ENCODE results near the gene ZBTB20.

Gene ZBTB20

DNA sequence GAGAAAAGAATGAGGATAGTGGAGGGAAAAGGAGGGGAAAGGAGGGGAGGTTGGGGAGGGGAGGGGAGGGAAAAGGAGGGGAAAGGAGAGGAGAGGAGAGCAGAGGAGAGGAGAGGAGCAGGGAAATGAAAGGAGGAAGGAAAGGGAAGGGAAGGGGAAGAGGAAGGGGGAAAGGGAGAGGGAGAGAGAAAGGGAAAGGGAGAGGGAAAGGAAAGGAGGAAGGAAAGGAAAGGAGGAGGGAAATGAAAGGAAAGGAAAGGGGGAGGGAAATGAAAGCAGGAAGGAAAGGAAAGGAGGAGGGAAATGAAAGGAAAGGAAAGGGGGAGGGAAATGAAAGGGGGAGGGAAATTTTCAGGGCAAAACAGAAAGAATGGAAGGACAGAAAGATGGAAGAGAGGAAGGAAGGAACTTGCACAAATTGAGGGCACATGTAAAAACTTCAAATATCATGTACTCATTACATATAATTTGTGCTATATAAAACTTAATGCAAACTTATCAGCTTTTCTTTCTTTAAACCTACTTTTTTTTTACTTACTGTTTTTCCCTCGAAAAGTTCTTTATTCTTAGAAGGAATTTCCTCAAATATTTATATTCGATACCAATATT is 148.0 kb downstream of the ZBTB20 start:
- Histone ChIP-seq H3K4me2 (ENCODE audit: low read length) (no peak overlapping the region), H2AFZ (ENCODE audit: low read depth, low read length) (no peak overlapping the region)
- no peak for TF ChIP-seq EZH2phosphoT487 (IDR thresholded peaks at IDR 0.05; ENCODE audit: low read depth)
- TF ChIP-seq, protein P1, sequence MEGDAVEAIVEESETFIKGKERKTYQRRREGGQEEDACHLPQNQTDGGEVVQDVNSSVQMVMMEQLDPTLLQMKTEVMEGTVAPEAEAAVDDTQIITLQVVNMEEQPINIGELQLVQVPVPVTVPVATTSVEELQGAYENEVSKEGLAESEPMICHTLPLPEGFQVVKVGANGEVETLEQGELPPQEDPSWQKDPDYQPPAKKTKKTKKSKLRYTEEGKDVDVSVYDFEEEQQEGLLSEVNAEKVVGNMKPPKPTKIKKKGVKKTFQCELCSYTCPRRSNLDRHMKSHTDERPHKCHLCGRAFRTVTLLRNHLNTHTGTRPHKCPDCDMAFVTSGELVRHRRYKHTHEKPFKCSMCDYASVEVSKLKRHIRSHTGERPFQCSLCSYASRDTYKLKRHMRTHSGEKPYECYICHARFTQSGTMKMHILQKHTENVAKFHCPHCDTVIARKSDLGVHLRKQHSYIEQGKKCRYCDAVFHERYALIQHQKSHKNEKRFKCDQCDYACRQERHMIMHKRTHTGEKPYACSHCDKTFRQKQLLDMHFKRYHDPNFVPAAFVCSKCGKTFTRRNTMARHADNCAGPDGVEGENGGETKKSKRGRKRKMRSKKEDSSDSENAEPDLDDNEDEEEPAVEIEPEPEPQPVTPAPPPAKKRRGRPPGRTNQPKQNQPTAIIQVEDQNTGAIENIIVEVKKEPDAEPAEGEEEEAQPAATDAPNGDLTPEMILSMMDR (IDR thresholded peaks at IDR 0.05; ENCODE audit: low read depth, low read length), result no peak

DNA sequence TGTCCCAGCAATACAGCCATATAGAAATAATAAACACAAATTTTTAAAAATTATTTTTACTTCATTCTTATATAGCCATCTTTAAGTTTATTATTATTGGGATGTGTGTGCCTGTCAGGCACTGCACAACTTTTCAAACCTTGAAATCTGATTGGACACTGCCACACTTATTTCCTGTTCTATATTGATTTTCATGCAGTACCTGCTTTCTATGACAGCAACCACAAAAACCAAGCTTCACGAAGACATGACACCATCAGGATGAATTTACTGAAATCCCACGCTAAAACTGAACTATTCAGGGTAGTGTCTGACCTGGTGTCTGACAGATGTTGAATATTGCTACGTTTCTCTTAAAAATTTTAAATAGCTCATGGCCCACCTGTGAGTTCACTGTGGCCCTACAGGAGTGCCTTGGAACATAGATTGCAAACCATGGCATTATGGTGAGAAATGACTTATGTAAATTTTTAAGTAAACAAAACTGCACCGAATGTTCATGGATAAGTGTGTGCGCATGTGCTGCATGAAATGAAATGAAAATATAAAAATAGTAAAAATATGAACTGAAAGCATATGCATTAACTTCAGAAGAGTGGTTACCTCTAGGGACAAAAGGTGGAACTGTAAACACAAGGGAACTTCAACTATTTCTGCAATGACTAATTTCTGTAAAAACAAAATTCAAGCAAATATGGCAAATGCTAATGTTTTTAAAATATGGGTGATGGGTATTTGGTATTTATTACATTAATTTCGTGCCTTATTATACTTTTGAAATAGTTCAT is 152.3 kb downstream of the ZBTB20 start:
- H3K4me3 ChIP-seq (ENCODE audit: low read length), result peak overlapping the region; percentile 47
- H3K27me3 ChIP-seq (ENCODE audit: low read depth, low read length), result no peaks in the 10 kb centered on the region
- H3K79me2 ChIP-seq (ENCODE audit: low read length), result no peaks in the 10 kb centered on the region
- no peaks in the 10 kb centered on the region for H4K20me1 ChIP-seq (ENCODE audit: insufficient read depth, low read length)
- no peak overlapping the region for H3K9ac ChIP-seq (ENCODE audit: low read length)
- peak overlapping the region; percentile 12; the same call in 1 of the 2 replicates for H3K27ac ChIP-seq (ENCODE audit: low read length)
- TF ChIP-seq, protein P1 (IDR thresholded peaks at IDR 0.05; ENCODE audit: low read depth, low read length), result no peak
- no peak for TF ChIP-seq EZH2phosphoT487 (IDR thresholded peaks at IDR 0.05; ENCODE audit: low read depth)
- no peak overlapping the region for H2AFZ ChIP-seq (ENCODE audit: low read depth, low read length)
- peak overlapping the region; percentile 67 for H3K4me2 ChIP-seq (ENCODE audit: low read length)
- H3K9me3 ChIP-seq (ENCODE audit: insufficient read depth, low read length), result no peaks in the 10 kb centered on the region
- no peaks in the 10 kb centered on the region for H3K36me3 ChIP-seq (replicated peaks; ENCODE audit: low read depth, low read length)
- peaks cover 11% of the 10 kb centered on the region for H3K4me1 ChIP-seq (ENCODE audit: low read length)

More for the DNA sequence above, 148.0 kb downstream of the ZBTB20 start:
- H3K27me3 ChIP-seq (ENCODE audit: low read depth, low read length), result no peaks in the 10 kb centered on the region
- no peaks in the 10 kb centered on the region for H3K36me3 ChIP-seq (replicated peaks; ENCODE audit: low read depth, low read length)
- H3K9me3 ChIP-seq (ENCODE audit: insufficient read depth, low read length), result no peaks in the 10 kb centered on the region
- H4K20me1 ChIP-seq (ENCODE audit: insufficient read depth, low read length), result no peaks in the 10 kb centered on the region
- H3K27ac ChIP-seq (ENCODE audit: low read length), result no peak overlapping the region
- peaks cover 11% of the 10 kb centered on the region for H3K4me1 ChIP-seq (ENCODE audit: low read length)
- H3K4me3 ChIP-seq (ENCODE audit: low read length), result no peak overlapping the region
- no peak overlapping the region for H3K9ac ChIP-seq (ENCODE audit: low read length)
- H3K79me2 ChIP-seq (ENCODE audit: low read length), result no peaks in the 10 kb centered on the region

DNA sequence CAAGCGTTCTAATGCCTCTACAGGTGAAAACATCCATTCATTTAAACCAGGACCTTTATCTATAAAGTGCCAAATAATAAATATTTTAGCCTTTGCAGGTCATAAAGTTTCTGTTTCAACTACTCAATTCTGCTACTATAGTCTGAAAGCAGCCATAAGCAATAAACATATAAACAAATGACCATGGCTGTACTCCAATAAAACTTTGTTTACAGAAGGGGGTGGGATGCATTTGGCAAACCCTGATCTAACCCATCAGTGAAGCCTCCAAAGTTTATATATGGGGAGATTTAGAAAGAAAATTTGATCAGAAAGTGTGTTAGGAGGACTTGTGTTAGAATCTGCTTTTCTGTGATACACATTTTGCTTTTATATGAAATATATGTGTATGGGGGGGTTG is 161.3 kb downstream of the ZBTB20 start:
- no peak overlapping the region for H2AFZ ChIP-seq (ENCODE audit: low read depth, low read length)
- H3K27ac ChIP-seq (ENCODE audit: low read length), result no peak overlapping the region
- no peak overlapping the region for H3K4me3 ChIP-seq (ENCODE audit: low read length)
- H3K9ac ChIP-seq (ENCODE audit: low read length), result no peak overlapping the region
- H3K9me3 ChIP-seq (ENCODE audit: insufficient read depth, low read length), result no peaks in the 10 kb centered on the region
- no peak overlapping the region for H3K4me2 ChIP-seq (ENCODE audit: low read length)
- H3K36me3 ChIP-seq (replicated peaks; ENCODE audit: low read depth, low read length), result no peaks in the 10 kb centered on the region
- TF ChIP-seq EZH2phosphoT487 (IDR thresholded peaks at IDR 0.05; ENCODE audit: low read depth), result no peak
- TF ChIP-seq, protein P1 (IDR thresholded peaks at IDR 0.05; ENCODE audit: low read depth, low read length), result no peak
- H3K4me1 ChIP-seq (ENCODE audit: low read length), result no peaks in the 10 kb centered on the region
- no peaks in the 10 kb centered on the region for H4K20me1 ChIP-seq (ENCODE audit: insufficient read depth, low read length)
- 0 out of 2 replicates have a peak, but pooled peaks cover 2% of the 10 kb centered on the region for H3K27me3 ChIP-seq (ENCODE audit: low read depth, low read length)
- no peaks in the 10 kb centered on the region for H3K79me2 ChIP-seq (ENCODE audit: low read length)

DNA sequence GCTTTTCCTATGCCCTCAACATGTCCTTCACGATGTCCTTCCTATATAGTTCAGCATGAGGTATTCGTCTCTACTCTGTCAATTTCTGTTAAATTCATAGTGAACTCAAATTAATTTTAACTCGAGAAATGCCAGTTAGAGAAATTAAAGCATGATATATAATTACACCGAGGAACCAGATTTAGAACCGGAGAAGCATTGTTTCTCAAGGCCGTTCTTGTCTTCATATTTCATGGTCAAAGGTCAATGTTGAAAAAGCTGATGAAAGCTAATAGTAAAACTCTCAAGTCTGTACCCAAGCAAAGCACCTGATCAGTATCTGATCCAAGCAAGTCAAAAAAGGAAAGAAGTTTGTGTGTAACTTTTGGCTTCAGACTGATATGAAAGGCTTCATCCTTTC is 163.8 kb downstream of the ZBTB20 start:
- Histone ChIP-seq H3K4me1 (ENCODE audit: low read length) (no peaks in the 10 kb centered on the region), H3K9ac (ENCODE audit: low read length) (no peak overlapping the region), H3K4me2 (ENCODE audit: low read length) (no peak overlapping the region), H3K9me3 (ENCODE audit: insufficient read depth, low read length) (no peaks in the 10 kb centered on the region), H4K20me1 (ENCODE audit: insufficient read depth, low read length) (no peaks in the 10 kb centered on the region), H3K27ac (ENCODE audit: low read length) (no peak overlapping the region), H3K79me2 (ENCODE audit: low read length) (no peaks in the 10 kb centered on the region), H3K27me3 (ENCODE audit: low read depth, low read length) (0 out of 2 replicates have a peak, but pooled peaks cover 2% of the 10 kb centered on the region), H2AFZ (ENCODE audit: low read depth, low read length) (no peak overlapping the region), H3K36me3 (replicated peaks; ENCODE audit: low read depth, low read length) (no peaks in the 10 kb centered on the region), H3K4me3 (ENCODE audit: low read length) (no peak overlapping the region)
- no peak for TF ChIP-seq EZH2phosphoT487 (IDR thresholded peaks at IDR 0.05; ENCODE audit: low read depth)
- TF ChIP-seq, protein P1 (IDR thresholded peaks at IDR 0.05; ENCODE audit: low read depth, low read length), result no peak

Measured in OCI-LY3 (cell line).